Hepatocyte (in vitro differentiated cells): Measurements from ENCODE around the gene PXDC1.

ENCODE experiments used
- CTCF ChIP-seq: fragments of 200-600 bp; sonication (generic); IDR thresholded peaks from 2 replicates; pipeline ENCODE4 v1.5.1; 2016; ENCODE audit warnings: antibody characterized with exemption, mild to moderate bottlenecking; ENCODE audit not compliant: poor library complexity
- EZH2 ChIP-seq: fragments of 200-600 bp; sonication (generic); IDR thresholded peaks from 2 replicates; pipeline ENCODE4 v1.6.1; 2016; ENCODE audit warnings: antibody characterized with exemption, mild to moderate bottlenecking, borderline replicate concordance
- EZH2phosphoT487 ChIP-seq: fragments of 200-600 bp; sonication (generic); IDR thresholded peaks from one replicate; pipeline ENCODE4 v1.6.1; 2018; ENCODE audit warnings: antibody characterized with exemption, mild to moderate bottlenecking, low read depth, moderate library complexity; ENCODE audit not compliant: unreplicated experiment, severe bottlenecking

GRCh38 chr6:3776881-3777507 is 25.5 kb upstream of the PXDC1 start:
- TF ChIP-seq CTCF (no peak), EZH2 (no peak), EZH2phosphoT487 (no peak)
